ENCODE measurements around the gene DAAM1. TPM values are rescaled to one million over a fixed set of nuclear protein-coding genes. Genes with fewer than 3 reads are reported as not detected.

The DAAM1 gene
- total RNA-seq, 1 donor from 2014 or later = 67.6 TPM

DNA sequence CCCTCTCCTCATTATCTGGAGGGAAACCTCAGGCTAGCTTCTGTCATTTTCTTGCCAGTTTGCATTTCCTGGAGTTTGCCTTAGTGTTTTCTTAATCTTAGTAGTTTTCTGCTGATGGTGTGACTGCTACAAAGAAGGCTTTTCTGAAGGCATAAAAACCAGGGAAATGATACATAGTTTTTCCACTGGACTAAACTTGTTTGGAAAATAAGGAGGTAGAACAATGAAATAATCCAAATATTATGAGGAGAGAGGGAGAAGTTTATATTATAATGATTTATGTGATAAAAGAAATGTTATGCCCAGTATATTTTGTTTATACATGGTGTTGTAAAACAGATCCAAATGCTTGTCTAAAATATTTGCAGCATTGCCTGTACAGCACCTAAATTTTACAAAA is 22.2 kb downstream of the DAAM1 start:
- Histone ChIP-seq H3K4me1 (peaks cover 3 to 24% of the 10 kb centered on the region in 2 donors), H3K4me3 (no peak overlapping the region), H3K27me3 (no peaks in the 10 kb centered on the region), H3K27ac (no peak overlapping the region), H3K9me3 (no peaks in the 10 kb centered on the region), H3K36me3 (no peaks in the 10 kb centered on the region)
- DNase-seq (ENCODE audit: low spot score in 2 of 2) = no peak
- intact Hi-C loops (cut with DNase I) = no loop called here
- TF ChIP-seq CTCF (IDR thresholded peaks at IDR 0.05) = no peak

- Histone ChIP-seq H3K27ac (no peak overlapping the region), H3K4me3 (no peak overlapping the region), H3K4me1 (peaks cover 10 to 26% of the 10 kb centered on the region in 2 donors), H3K36me3 (no peaks in the 10 kb centered on the region), H3K9me3 (no peaks in the 10 kb centered on the region), H3K27me3 (no peaks in the 10 kb centered on the region)
- intact Hi-C loops (cut with DNase I) = no loop called here
- no peak for DNase-seq (ENCODE audit: low spot score in 2 of 2)
- TF ChIP-seq CTCF (IDR thresholded peaks at IDR 0.05) = no peak
Observed at GRCh38 chr14:59213368-59214315, 25.2 kb downstream of the DAAM1 start.

- Histone ChIP-seq H3K4me3 (no peak overlapping the region), H3K27ac (peak overlapping the region in 1 of 2 donors; percentile 37)
- no peak for TF ChIP-seq CTCF (IDR thresholded peaks at IDR 0.05)
Observed at GRCh38 chr14:59214702-59215302, 26.3 kb downstream of the DAAM1 start.

DNA sequence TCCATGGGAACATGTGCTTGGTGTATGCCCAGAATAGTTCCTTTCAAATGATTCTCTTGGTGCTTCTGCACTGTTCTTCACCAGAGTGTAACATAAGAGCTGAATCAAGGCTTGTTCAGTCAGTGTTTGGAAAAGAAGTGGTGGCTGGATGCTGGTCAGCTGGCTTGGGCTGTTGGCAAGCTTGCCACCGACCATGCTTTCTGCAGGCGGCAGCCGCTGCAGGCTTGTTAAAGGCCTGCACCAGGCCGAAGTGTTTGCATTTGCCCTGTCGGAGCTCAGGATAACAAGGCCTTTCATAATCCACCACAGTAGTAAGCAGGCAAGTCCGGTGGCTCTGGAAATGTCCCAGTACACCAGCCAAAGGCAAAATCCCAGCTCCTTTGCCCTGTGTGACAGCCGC is 26.9 kb downstream of the DAAM1 start:
- DNase-seq (ENCODE audit: low spot score in 2 of 2) = peak; percentile 12 to 86
- H3K27ac ChIP-seq = peak overlapping the region; percentile 34 to 37
- intact Hi-C loops (cut with DNase I) = no loop called here
- H3K4me3 ChIP-seq = peak overlapping the region in 1 of 2 donors; percentile 11
- no peaks in the 10 kb centered on the region for H3K36me3 ChIP-seq
- peaks cover 14 to 35% of the 10 kb centered on the region in 2 donors for H3K4me1 ChIP-seq
- no peaks in the 10 kb centered on the region for H3K27me3 ChIP-seq
- TF ChIP-seq CTCF (IDR thresholded peaks at IDR 0.05) = no peak
- no peaks in the 10 kb centered on the region for H3K9me3 ChIP-seq

More at GRCh38 chr14:59214702-59215302, 26.3 kb downstream of the DAAM1 start:
- no peaks in the 10 kb centered on the region for H3K27me3 ChIP-seq
- no peak for DNase-seq (ENCODE audit: low spot score in 2 of 2)
- no peaks in the 10 kb centered on the region for H3K36me3 ChIP-seq
- H3K4me1 ChIP-seq = peaks cover 10 to 32% of the 10 kb centered on the region in 2 donors
- H3K9me3 ChIP-seq = no peaks in the 10 kb centered on the region
- intact Hi-C loops (cut with DNase I) = no loop called here

- intact Hi-C loops (cut with DNase I) = no loop called here
Observed at GRCh38 chr14:59215757-59216156, 27.3 kb downstream of the DAAM1 start.

More at GRCh38 chr14:59215757-59216156, 27.3 kb downstream of the DAAM1 start:
- Histone ChIP-seq H3K36me3 (no peaks in the 10 kb centered on the region), H3K4me1 (peaks cover 14 to 36% of the 10 kb centered on the region in 2 donors), H3K9me3 (no peaks in the 10 kb centered on the region), H3K27ac (peak overlapping the region; percentile 34 to 37), H3K4me3 (peak overlapping the region in 1 of 2 donors; percentile 11), H3K27me3 (no peaks in the 10 kb centered on the region)
- TF ChIP-seq CTCF (IDR thresholded peaks at IDR 0.05) = no peak
- DNase-seq (ENCODE audit: low spot score in 2 of 2) = no peak
